ENCODE data around the gene GHRL.
"Not testable (repeated sequence)": the region's sequence is repeated elsewhere in the genome, so short reads cannot be mapped to it uniquely, and the experiment has no call there.

Gene GHRL

GRCh38 chr3:10299175-10299574 is 6.4 kb upstream of the GHRL start:
- peaks cover 57% of the 10 kb centered on the region for H3K36me3 ChIP-seq (ENCODE audit: control insufficient read depth, insufficient read depth, low read length)
- H3K27ac ChIP-seq (ENCODE audit: low read depth, low read length) = no peak overlapping the region
- H3K4me1 ChIP-seq (ENCODE audit: control insufficient read depth, insufficient read depth, low read length) = no peaks in the 10 kb centered on the region
- no peak overlapping the region for H3K4me3 ChIP-seq (ENCODE audit: low read depth, low read length)
- no peaks in the 10 kb centered on the region for H3K27me3 ChIP-seq (ENCODE audit: control insufficient read depth, insufficient read depth, low read length)
- H3K9ac ChIP-seq (ENCODE audit: low read depth, low read length) = no peak overlapping the region
- H3K9me3 ChIP-seq (ENCODE audit: control insufficient read depth, insufficient read depth, low read length) = no peaks in the 10 kb centered on the region

GRCh38 chr3:10298064-10298463 is 5.3 kb upstream of the GHRL start:
- H3K4me1 ChIP-seq (ENCODE audit: control insufficient read depth, insufficient read depth, low read length) = not testable (repeated sequence)

GRCh38 chr3:10294030-10294586 is 1.4 kb upstream of the GHRL start:
- Histone ChIP-seq H3K9ac (ENCODE audit: low read depth, low read length) (no peak overlapping the region), H3K36me3 (ENCODE audit: control insufficient read depth, insufficient read depth, low read length) (peaks cover 19% of the 10 kb centered on the region), H3K9me3 (ENCODE audit: control insufficient read depth, insufficient read depth, low read length) (no peaks in the 10 kb centered on the region), H3K27me3 (ENCODE audit: control insufficient read depth, insufficient read depth, low read length) (no peaks in the 10 kb centered on the region), H3K27ac (ENCODE audit: low read depth, low read length) (no peak overlapping the region), H3K4me3 (ENCODE audit: low read depth, low read length) (no peak overlapping the region), H3K4me1 (ENCODE audit: control insufficient read depth, insufficient read depth, low read length) (no peaks in the 10 kb centered on the region)

More at GRCh38 chr3:10298064-10298463, 5.3 kb upstream of the GHRL start:
- H3K36me3 ChIP-seq (ENCODE audit: control insufficient read depth, insufficient read depth, low read length) = peaks cover 46% of the 10 kb centered on the region
- H3K9ac ChIP-seq (ENCODE audit: low read depth, low read length); H3K9me3 ChIP-seq (ENCODE audit: control insufficient read depth, insufficient read depth, low read length); H3K4me3 ChIP-seq (ENCODE audit: low read depth, low read length); H3K27me3 ChIP-seq (ENCODE audit: control insufficient read depth, insufficient read depth, low read length); H3K27ac ChIP-seq (ENCODE audit: low read depth, low read length): not testable (repeated sequence)

GRCh38 chr3:10291641-10292040 is 1.1 kb downstream of the GHRL start:
- Histone ChIP-seq H3K4me1 (ENCODE audit: control insufficient read depth, insufficient read depth, low read length) (peaks cover 5% of the 10 kb centered on the region), H3K27me3 (ENCODE audit: control insufficient read depth, insufficient read depth, low read length) (no peaks in the 10 kb centered on the region), H3K4me3 (ENCODE audit: low read depth, low read length) (no peak overlapping the region), H3K9ac (ENCODE audit: low read depth, low read length) (no peak overlapping the region), H3K36me3 (ENCODE audit: control insufficient read depth, insufficient read depth, low read length) (peaks cover 39% of the 10 kb centered on the region), H3K9me3 (ENCODE audit: control insufficient read depth, insufficient read depth, low read length) (no peaks in the 10 kb centered on the region), H3K27ac (ENCODE audit: low read depth, low read length) (no peak overlapping the region)

- Histone ChIP-seq H3K4me1 (ENCODE audit: control insufficient read depth, insufficient read depth, low read length) (peaks cover 9% of the 10 kb centered on the region), H3K36me3 (ENCODE audit: control insufficient read depth, insufficient read depth, low read length) (peaks cover 46% of the 10 kb centered on the region), H3K9ac (ENCODE audit: low read depth, low read length) (no peak overlapping the region), H3K27me3 (ENCODE audit: control insufficient read depth, insufficient read depth, low read length) (no peaks in the 10 kb centered on the region), H3K27ac (ENCODE audit: low read depth, low read length) (no peak overlapping the region), H3K9me3 (ENCODE audit: control insufficient read depth, insufficient read depth, low read length) (no peaks in the 10 kb centered on the region), H3K4me3 (ENCODE audit: low read depth, low read length) (no peak overlapping the region)
Measured at GRCh38 chr3:10290481-10291176, 2.1 kb downstream of the GHRL start.

- Histone ChIP-seq H3K9ac (ENCODE audit: low read depth, low read length) (no peak overlapping the region), H3K4me3 (ENCODE audit: low read depth, low read length) (no peak overlapping the region), H3K27ac (ENCODE audit: low read depth, low read length) (no peak overlapping the region), H3K4me1 (ENCODE audit: control insufficient read depth, insufficient read depth, low read length) (peaks cover 9% of the 10 kb centered on the region), H3K36me3 (ENCODE audit: control insufficient read depth, insufficient read depth, low read length) (peaks cover 42% of the 10 kb centered on the region), H3K27me3 (ENCODE audit: control insufficient read depth, insufficient read depth, low read length) (no peaks in the 10 kb centered on the region), H3K9me3 (ENCODE audit: control insufficient read depth, insufficient read depth, low read length) (no peaks in the 10 kb centered on the region)
Measured at GRCh38 chr3:10289787-10290355, 2.9 kb downstream of the GHRL start.

- H3K9me3 ChIP-seq (ENCODE audit: control insufficient read depth, insufficient read depth, low read length) = no peaks in the 10 kb centered on the region
- no peak overlapping the region for H3K4me3 ChIP-seq (ENCODE audit: low read depth, low read length)
- H3K27ac ChIP-seq (ENCODE audit: low read depth, low read length) = no peak overlapping the region
- peaks cover 9% of the 10 kb centered on the region for H3K4me1 ChIP-seq (ENCODE audit: control insufficient read depth, insufficient read depth, low read length)
- no peaks in the 10 kb centered on the region for H3K27me3 ChIP-seq (ENCODE audit: control insufficient read depth, insufficient read depth, low read length)
- H3K9ac ChIP-seq (ENCODE audit: low read depth, low read length) = no peak overlapping the region
- peaks cover 39% of the 10 kb centered on the region for H3K36me3 ChIP-seq (ENCODE audit: control insufficient read depth, insufficient read depth, low read length)
Measured at GRCh38 chr3:10289077-10289476, 3.7 kb downstream of the GHRL start.

- H3K36me3 ChIP-seq (ENCODE audit: control insufficient read depth, insufficient read depth, low read length) = peaks cover 43% of the 10 kb centered on the region
- H3K9ac ChIP-seq (ENCODE audit: low read depth, low read length) = no peak overlapping the region
- no peaks in the 10 kb centered on the region for H3K9me3 ChIP-seq (ENCODE audit: control insufficient read depth, insufficient read depth, low read length)
- peaks cover 9% of the 10 kb centered on the region for H3K4me1 ChIP-seq (ENCODE audit: control insufficient read depth, insufficient read depth, low read length)
- no peak overlapping the region for H3K4me3 ChIP-seq (ENCODE audit: low read depth, low read length)
- H3K27ac ChIP-seq (ENCODE audit: low read depth, low read length) = no peak overlapping the region
- no peaks in the 10 kb centered on the region for H3K27me3 ChIP-seq (ENCODE audit: control insufficient read depth, insufficient read depth, low read length)
Measured at GRCh38 chr3:10288575-10288960, 4.2 kb downstream of the GHRL start.

- Histone ChIP-seq H3K36me3 (ENCODE audit: control insufficient read depth, insufficient read depth, low read length) (peaks cover 47% of the 10 kb centered on the region), H3K27ac (ENCODE audit: low read depth, low read length) (no peak overlapping the region), H3K4me1 (ENCODE audit: control insufficient read depth, insufficient read depth, low read length) (peaks cover 9% of the 10 kb centered on the region), H3K27me3 (ENCODE audit: control insufficient read depth, insufficient read depth, low read length) (no peaks in the 10 kb centered on the region), H3K9me3 (ENCODE audit: control insufficient read depth, insufficient read depth, low read length) (no peaks in the 10 kb centered on the region), H3K4me3 (ENCODE audit: low read depth, low read length) (no peak overlapping the region), H3K9ac (ENCODE audit: low read depth, low read length) (no peak overlapping the region)
Measured at GRCh38 chr3:10287936-10288574, 4.7 kb downstream of the GHRL start.

GRCh38 chr3:10286596-10287295 is 6.0 kb downstream of the GHRL start:
- peak overlapping the region; percentile 82 for H3K27ac ChIP-seq (ENCODE audit: low read depth, low read length)
- H3K27me3 ChIP-seq (ENCODE audit: control insufficient read depth, insufficient read depth, low read length) = no peaks in the 10 kb centered on the region
- peaks cover 47% of the 10 kb centered on the region for H3K36me3 ChIP-seq (ENCODE audit: control insufficient read depth, insufficient read depth, low read length)
- no peaks in the 10 kb centered on the region for H3K9me3 ChIP-seq (ENCODE audit: control insufficient read depth, insufficient read depth, low read length)
- no peak overlapping the region for H3K9ac ChIP-seq (ENCODE audit: low read depth, low read length)
- H3K4me1 ChIP-seq (ENCODE audit: control insufficient read depth, insufficient read depth, low read length) = peaks cover 9% of the 10 kb centered on the region
- no peak overlapping the region for H3K4me3 ChIP-seq (ENCODE audit: low read depth, low read length)
